GM12872 (cell line): ENCODE data around the gene CARNS1.
A peak's percentile ranks its signal among the peaks of the same experiment; 100 is the strongest.

Source experiments
- TF ChIP-seq, protein P1 (sequence below): IDR thresholded peaks from 3 replicates; pipeline ENCODE4 v1.5.1; 2011; ENCODE audit warnings: low read depth, mild to moderate bottlenecking, low read length, moderate library complexity; ENCODE audit not compliant: insufficient read depth

CARNS1 gene

DNA sequence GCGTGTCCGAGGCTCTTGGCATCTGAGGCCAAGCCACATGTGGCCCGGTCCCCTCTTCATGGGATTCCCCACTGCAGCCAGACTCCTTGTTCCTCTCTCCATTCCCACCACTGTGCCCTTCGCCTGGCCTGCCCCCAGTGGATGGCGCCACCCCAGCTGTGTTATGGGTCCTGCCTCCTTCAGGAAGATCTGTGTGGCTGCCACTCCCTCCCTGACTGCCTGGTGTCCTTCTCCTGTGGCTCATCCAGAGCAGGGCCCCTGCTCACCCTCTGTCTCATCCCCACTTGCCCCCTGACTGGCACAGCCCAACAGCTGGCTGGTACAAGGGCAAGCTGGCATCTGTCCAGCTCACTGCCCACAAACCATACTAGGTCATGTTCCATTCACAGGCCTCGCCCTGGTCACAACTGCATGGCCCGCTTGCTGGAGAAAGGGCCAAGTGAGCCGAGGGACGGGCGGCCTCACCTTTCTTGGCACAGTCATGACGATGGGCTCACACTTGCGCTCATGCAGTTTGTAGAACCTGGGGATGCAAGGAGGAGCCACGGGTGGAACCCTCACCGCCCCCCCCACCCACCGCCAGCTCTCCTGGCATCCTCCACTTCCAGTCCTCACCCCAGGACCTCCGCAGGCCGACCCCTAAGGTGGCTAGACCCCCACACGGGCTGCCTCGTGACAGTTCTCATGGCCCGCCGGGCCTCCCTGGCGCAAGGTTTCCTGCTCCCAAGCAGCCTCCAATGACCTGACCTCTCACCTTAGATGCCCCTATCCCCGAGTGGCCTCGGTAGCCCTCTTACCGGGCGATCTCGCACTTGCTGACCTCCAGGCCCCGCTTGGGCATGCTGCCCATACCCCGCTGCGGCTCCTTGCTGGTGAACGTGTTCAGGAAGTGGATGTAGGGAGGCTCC is 24.1 kb downstream of the CARNS1 start:
- TF ChIP-seq, protein P1, sequence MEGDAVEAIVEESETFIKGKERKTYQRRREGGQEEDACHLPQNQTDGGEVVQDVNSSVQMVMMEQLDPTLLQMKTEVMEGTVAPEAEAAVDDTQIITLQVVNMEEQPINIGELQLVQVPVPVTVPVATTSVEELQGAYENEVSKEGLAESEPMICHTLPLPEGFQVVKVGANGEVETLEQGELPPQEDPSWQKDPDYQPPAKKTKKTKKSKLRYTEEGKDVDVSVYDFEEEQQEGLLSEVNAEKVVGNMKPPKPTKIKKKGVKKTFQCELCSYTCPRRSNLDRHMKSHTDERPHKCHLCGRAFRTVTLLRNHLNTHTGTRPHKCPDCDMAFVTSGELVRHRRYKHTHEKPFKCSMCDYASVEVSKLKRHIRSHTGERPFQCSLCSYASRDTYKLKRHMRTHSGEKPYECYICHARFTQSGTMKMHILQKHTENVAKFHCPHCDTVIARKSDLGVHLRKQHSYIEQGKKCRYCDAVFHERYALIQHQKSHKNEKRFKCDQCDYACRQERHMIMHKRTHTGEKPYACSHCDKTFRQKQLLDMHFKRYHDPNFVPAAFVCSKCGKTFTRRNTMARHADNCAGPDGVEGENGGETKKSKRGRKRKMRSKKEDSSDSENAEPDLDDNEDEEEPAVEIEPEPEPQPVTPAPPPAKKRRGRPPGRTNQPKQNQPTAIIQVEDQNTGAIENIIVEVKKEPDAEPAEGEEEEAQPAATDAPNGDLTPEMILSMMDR: 0 out of 3 replicates have a peak, but pooled peaks have one; percentile 28

DNA sequence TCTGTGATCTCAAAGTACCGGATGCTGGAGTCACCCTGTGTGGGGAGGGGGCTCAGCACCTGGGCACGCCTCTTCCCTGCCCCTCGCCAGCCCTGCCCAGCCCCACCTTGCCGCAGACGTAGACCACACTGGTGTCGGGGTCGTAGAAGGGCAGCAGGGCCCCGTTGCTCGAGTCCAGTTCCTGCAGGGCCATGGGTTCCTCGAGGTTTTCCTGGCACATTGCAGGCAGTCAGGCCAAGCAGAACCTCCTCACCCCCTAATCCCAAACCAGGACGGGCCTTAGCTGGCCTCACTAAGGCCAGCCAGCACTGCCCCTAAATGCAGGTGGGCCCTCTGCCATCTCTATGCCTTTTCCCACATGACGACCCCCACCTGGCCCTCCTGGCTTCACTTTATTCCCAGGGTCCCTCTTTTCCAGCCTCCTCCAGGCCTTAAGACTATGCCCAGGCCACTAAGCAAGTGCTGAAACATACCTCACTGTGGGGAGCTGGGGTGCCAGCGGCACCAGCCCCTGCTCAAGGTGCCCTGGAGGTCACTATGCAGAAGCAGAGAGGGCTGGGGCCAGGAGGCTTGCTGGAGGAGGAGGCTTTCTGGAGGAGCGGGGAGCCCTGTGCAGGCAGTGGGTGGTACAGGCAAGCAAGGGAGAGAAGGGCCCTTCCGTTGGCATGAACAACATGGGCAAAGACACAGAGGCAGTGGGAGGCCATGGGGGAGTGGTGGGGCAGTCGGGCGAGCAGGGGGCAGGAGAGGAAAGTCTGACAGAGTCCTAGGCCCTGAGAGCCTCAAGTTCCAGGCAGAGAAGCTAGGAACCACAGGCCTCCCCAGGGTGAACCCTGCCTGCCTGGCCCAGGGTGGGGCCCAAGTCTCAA is 25.0 kb downstream of the CARNS1 start:
- TF ChIP-seq, protein P1: no peak

DNA sequence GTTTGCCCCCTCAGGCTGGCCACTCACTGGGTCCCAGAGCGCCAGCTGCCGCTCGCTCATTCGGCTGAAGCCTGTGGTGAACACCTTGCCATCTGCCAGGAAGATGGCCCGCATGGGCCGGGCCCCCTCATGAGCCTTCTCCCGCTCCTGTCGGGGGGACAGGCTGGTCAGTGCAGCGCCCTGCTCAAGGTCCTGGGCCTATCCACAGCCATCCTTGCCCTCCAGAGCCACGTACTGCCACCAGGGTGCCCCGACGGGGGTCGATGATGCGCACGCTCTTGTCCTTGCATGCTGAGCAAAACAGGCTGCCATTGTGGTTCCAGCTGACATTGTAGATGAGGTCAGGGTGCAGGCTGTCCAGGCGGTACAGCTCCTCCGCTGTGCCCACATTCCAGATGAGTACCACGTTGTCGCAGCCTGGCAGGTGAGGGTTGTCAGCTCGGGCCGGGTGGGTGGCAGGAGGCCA is 25.7 kb downstream of the CARNS1 start:
- TF ChIP-seq, protein P1: no peak

DNA sequence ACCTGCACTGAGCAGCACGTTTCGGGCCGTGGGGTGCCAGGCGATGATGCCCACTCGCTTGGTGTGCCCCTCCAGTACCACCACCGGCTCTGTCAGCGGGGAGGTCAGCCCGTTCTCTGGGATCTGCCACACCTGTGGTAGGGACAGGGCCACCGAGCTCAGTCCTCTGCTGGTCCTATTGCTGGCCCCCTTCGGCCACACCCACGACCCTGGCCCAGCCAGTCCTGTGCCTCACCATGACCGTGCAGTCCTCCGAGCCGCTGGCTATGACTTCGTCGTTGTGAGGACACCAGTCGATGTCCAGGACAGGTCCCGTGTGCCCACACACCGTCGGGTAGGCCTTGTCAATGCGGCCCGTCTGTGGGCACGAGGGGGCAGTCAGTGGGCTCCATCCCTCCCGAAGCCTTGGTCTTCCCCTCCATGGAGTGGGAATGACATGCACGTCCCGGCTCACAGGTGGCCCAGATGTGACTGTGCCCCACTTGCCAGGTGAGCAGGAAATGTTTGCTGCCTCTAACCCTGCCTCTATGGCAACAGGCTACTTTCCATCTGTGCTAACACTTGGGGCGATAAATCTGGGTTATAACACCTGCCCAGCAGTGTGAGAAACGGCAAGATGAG is 26.4 kb downstream of the CARNS1 start:
- TF ChIP-seq, protein P1: no peak

DNA sequence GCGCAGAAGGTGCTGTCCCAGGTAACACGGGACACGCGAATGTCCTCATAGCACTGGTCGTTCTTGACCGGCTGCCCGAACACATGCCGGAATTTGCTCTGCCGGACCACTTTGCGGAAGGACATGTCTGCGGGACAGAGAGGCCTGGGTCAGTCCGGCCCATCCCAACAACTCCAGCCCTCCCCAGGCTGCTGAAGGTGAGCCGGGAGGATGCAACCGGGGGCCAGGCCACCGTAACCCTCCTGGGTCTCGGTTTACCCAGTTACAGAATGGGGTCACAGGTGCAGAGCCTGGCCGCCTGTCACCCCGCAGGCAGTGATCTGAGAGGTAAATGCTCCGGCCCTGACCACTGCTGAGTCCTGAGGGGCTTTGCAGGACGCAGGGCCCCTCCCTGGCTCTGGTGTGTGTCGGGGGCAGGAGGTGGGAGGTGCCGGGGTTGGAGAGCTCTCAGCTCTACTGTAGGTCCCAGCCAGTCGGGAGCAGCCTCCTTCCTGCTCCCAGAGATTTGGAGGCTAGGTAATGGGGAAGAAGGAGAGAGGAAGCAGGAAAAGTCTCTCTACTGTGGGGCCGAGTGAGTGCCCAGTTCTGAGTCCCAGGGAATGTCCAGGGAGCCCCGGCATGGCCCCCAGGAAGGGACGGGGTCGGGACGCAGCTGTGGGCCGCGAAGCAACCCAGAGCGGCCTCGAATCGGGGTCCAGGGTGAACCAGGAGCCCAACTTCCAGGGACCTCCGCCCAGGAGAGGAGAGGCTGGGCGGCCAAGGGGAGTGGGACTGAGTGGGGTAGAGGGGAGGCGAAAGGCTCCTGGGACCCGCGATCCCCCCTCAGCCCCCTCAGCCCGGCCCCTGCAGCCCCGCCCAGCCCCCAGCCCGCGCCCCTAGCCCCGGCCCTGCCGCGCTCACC is 27.3 kb downstream of the CARNS1 start:
- TF ChIP-seq, protein P1: no peak

DNA sequence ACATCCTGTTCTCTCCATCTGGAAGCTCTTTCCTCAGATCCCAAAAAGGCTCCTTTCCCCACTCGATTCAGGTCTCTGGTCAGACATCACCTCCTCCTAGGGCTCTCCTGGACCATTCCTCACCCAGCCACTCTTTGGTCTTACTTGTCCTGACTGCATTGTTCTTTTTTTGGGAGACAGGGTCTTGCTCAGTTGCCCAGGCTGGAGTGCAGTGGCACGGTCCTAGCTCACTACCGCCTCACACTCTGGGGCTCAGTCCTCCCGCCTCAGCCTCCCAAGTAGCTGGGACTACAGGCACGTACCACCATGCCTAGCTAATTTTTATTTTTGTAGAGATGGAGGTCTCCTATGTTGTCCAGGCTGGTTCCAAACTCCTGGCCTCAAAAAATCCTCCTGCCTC is 30.0 kb downstream of the CARNS1 start:
- TF ChIP-seq, protein P1: no peak
